ENCODE results near the gene FNDC3B.

Gene FNDC3B

GRCh38 chr3:172125053-172125452 is 85.7 kb downstream of the FNDC3B start:
- Histone ChIP-seq H3K4me3 (ENCODE audit: low read depth, low read length) (no peak overlapping the region), H3K4me1 (peaks cover 7% of the 10 kb centered on the region), H3K36me3 (peaks cover 4% of the 10 kb centered on the region), H3K27me3 (no peaks in the 10 kb centered on the region), H3K9me3 (no peaks in the 10 kb centered on the region)
- TF ChIP-seq, protein P1, sequence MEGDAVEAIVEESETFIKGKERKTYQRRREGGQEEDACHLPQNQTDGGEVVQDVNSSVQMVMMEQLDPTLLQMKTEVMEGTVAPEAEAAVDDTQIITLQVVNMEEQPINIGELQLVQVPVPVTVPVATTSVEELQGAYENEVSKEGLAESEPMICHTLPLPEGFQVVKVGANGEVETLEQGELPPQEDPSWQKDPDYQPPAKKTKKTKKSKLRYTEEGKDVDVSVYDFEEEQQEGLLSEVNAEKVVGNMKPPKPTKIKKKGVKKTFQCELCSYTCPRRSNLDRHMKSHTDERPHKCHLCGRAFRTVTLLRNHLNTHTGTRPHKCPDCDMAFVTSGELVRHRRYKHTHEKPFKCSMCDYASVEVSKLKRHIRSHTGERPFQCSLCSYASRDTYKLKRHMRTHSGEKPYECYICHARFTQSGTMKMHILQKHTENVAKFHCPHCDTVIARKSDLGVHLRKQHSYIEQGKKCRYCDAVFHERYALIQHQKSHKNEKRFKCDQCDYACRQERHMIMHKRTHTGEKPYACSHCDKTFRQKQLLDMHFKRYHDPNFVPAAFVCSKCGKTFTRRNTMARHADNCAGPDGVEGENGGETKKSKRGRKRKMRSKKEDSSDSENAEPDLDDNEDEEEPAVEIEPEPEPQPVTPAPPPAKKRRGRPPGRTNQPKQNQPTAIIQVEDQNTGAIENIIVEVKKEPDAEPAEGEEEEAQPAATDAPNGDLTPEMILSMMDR (IDR thresholded peaks at IDR 0.05; ENCODE audit: low read depth, low read length), result no peak
- no peak for DNase-seq

DNA sequence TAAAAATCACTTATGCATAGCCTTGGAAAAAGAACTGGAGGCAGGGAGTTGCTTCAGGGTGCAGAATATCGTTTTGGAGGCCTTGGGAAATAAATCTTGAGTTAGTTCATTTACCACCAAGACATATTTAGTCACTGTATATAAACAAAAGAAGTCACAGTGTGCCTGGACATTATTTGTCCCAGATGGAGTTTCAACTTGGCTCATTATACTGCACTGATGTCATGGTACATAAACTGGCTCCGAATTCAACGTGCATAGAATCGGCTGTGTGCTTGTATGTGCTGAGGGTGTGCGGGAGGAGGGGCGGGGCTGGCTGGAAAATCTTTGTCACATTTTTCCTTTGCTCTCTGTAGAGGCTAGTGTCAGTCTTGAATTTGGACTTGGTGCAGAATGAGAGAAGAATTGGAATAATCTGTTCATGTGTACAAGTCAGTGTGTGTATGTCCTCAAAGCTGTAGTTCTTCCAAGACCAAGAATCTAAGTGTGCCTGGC is 86.6 kb downstream of the FNDC3B start:
- Histone ChIP-seq H3K27me3 (no peaks in the 10 kb centered on the region), H3K36me3 (peaks cover 4% of the 10 kb centered on the region), H3K9me3 (no peaks in the 10 kb centered on the region), H3K4me3 (ENCODE audit: low read depth, low read length) (no peak overlapping the region), H3K4me1 (peaks cover 7% of the 10 kb centered on the region)
- TF ChIP-seq, protein P1 (IDR thresholded peaks at IDR 0.05; ENCODE audit: low read depth, low read length), result no peak
- DNase-seq, result no peak

DNA sequence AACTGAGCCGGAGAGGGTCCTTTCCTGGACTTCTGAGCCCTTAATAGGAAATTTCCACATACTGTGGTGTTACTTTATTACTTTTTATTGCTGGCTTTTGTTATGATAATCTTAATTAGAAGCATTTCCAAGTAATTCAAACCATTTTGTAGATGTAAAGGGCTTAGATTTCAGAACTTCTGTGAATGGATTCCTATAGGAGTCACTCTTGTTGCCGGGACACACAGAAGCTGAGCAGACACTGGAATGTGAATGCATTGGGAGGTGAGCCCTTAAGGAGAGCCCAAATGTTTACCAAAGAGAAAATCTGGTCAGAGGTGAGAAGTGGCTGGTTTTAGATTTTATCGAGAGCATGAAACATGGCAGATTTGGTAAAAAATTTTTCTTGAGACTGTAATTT is 87.4 kb downstream of the FNDC3B start:
- Histone ChIP-seq H3K4me3 (ENCODE audit: low read depth, low read length) (no peak overlapping the region), H3K27me3 (no peaks in the 10 kb centered on the region), H3K4me1 (peaks cover 7% of the 10 kb centered on the region), H3K9me3 (no peaks in the 10 kb centered on the region), H3K36me3 (peaks cover 4% of the 10 kb centered on the region)
- TF ChIP-seq, protein P1 (IDR thresholded peaks at IDR 0.05; ENCODE audit: low read depth, low read length), result no peak
- no peak for DNase-seq

- no peak for DNase-seq
- Histone ChIP-seq H3K4me3 (ENCODE audit: low read depth, low read length) (no peak overlapping the region), H3K4me1 (peaks cover 10% of the 10 kb centered on the region), H3K27me3 (no peaks in the 10 kb centered on the region), H3K36me3 (peaks cover 4% of the 10 kb centered on the region), H3K9me3 (no peaks in the 10 kb centered on the region)
- TF ChIP-seq, protein P1 (IDR thresholded peaks at IDR 0.05; ENCODE audit: low read depth, low read length), result no peak
Observed at GRCh38 chr3:172127141-172127540, 87.8 kb downstream of the FNDC3B start.

- H3K27me3 ChIP-seq, result no peaks in the 10 kb centered on the region
- H3K4me3 ChIP-seq (ENCODE audit: low read depth, low read length), result no peak overlapping the region
- H3K36me3 ChIP-seq, result peaks cover 4% of the 10 kb centered on the region
- TF ChIP-seq, protein P1 (IDR thresholded peaks at IDR 0.05; ENCODE audit: low read depth, low read length), result no peak
- DNase-seq, result no peak
- H3K4me1 ChIP-seq, result peaks cover 10% of the 10 kb centered on the region
- no peaks in the 10 kb centered on the region for H3K9me3 ChIP-seq
Observed at GRCh38 chr3:172127929-172128580, 88.7 kb downstream of the FNDC3B start.

- peaks cover 10% of the 10 kb centered on the region for H3K4me1 ChIP-seq
- no peak for DNase-seq
- no peaks in the 10 kb centered on the region for H3K9me3 ChIP-seq
- H3K36me3 ChIP-seq, result peaks cover 4% of the 10 kb centered on the region
- TF ChIP-seq, protein P1 (IDR thresholded peaks at IDR 0.05; ENCODE audit: low read depth, low read length), result no peak
- no peak overlapping the region for H3K4me3 ChIP-seq (ENCODE audit: low read depth, low read length)
- H3K27me3 ChIP-seq, result no peaks in the 10 kb centered on the region
Observed at GRCh38 chr3:172128858-172129257, 89.5 kb downstream of the FNDC3B start.

Measured in BE2C (cell line).